Measurements from ENCODE around the gene CCDC86. TPM values are rescaled to one million over a fixed set of nuclear protein-coding genes. Genes with fewer than 3 reads are reported as not detected.

Gene CCDC86
- total and polyA plus RNA-seq, 2 of the 4 experiments (the other 2 are of a cell fraction) = 9.5 to 34.0 TPM

- H2BK120ac ChIP-seq (ENCODE audit: low read depth, low read length) = no peak overlapping the region
- no peak overlapping the region for H4K5ac ChIP-seq (ENCODE audit: low read depth, low read length)
- no peak overlapping the region for H3K56ac ChIP-seq (ENCODE audit: extremely low read depth, insufficient read depth, low read length)
- H3K4me2 ChIP-seq (ENCODE audit: low read depth, low read length) = no peak overlapping the region
- H3K9me1 ChIP-seq (ENCODE audit: insufficient read depth, low read length) = peaks cover 23% of the 10 kb centered on the region
- intact Hi-C loops (cut with micrococcal nuclease) = no loop called here
- CTCF ChIA-PET = no interaction called here
- no peak overlapping the region for H2BK20ac ChIP-seq (ENCODE audit: low read depth, low read length)
- H4K20me1 ChIP-seq (ENCODE audit: insufficient read depth, low read length) = no peaks in the 10 kb centered on the region
- no peak overlapping the region for H2BK15ac ChIP-seq (ENCODE audit: low read depth, low read length)
- H3K36me3 ChIP-seq (ENCODE audit: control insufficient read depth, insufficient read depth, low read length) = no peaks in the 10 kb centered on the region
- no peak overlapping the region for H2AFZ ChIP-seq (replicated peaks; ENCODE audit: low read length, poor library complexity)
- no peak overlapping the region for H3K4me3 ChIP-seq (ENCODE audit: insufficient read depth, low read depth, low read length)
- H3K27me3 ChIP-seq (ENCODE audit: control insufficient read depth, insufficient read depth, low read length) = peaks cover 5% of the 10 kb centered on the region
- no TSS peak for BruUV-seq (replicated peaks)
- in situ Hi-C loops (cut with MboI; ENCODE audit: low sequenced_read_pairs) = no loop called here
- H2AK5ac ChIP-seq (ENCODE audit: low read depth, low read length) = no peak overlapping the region
- H3K4me1 ChIP-seq (ENCODE audit: control insufficient read depth, insufficient read depth, low read length) = peaks cover 22% of the 10 kb centered on the region
- no peak overlapping the region for H4K91ac ChIP-seq (ENCODE audit: insufficient read depth, low read depth, low read length)
- POLR2A ChIA-PET (ENCODE audit: unreplicated experiment) = interaction anchor here (0.6 kb wide), 1 partner anchor 1629 kb away, joined by 3 read pairs; no protein-coding TSS in a partner anchor
- H3K23ac ChIP-seq (ENCODE audit: low read depth, low read length) = no peak overlapping the region
- no peaks in the 10 kb centered on the region for H3K9me3 ChIP-seq (ENCODE audit: control insufficient read depth, insufficient read depth, low read length)
- no peak overlapping the region for H2AK9ac ChIP-seq (replicated peaks; ENCODE audit: low read depth, low read length, poor library complexity)
- H3K4ac ChIP-seq (ENCODE audit: low read depth, low read length) = no peak overlapping the region
- no peak overlapping the region for H3K14ac ChIP-seq (replicated peaks; ENCODE audit: low read depth, low read length)
- no peak overlapping the region for H4K8ac ChIP-seq (ENCODE audit: low read depth in 2 of 2, low read length in 2 of 2)
- ATAC-seq (ENCODE audit: low read depth) (no peak), DNase-seq (no peak)
- 96% methylated on average over 4 of the region's 7 CpGs; no CpG with 5 or more reads in 1 of the 2 experiments for WGBS, 2 experiments (ENCODE audit: extremely low coverage in 2 of 2, insufficient read length in 1 of 2)
- H3K9ac ChIP-seq (ENCODE audit: low read depth, low read length) = no peak overlapping the region
- TF ChIP-seq CTCF (conservative IDR thresholded peaks at IDR 0.05; ENCODE audit: low read depth, low read length) = no peak
- TF ChIP-seq RAD21 (IDR thresholded peaks at IDR 0.05; ENCODE audit: low read length) = no peak
- no peak for TF ChIP-seq NFE2L2 (IDR thresholded peaks at IDR 0.05; ENCODE audit: low read depth, low read length)
- TF ChIP-seq ELK1 (IDR thresholded peaks at IDR 0.05; ENCODE audit: borderline replicate concordance, low read depth, low read length) = no peak
- TF ChIP-seq CEBPB (IDR thresholded peaks at IDR 0.05; ENCODE audit: low read depth, low read length) = no peak
- no peak for TF ChIP-seq BHLHE40 (IDR thresholded peaks at IDR 0.05; ENCODE audit: low read depth, low read length)
- no peak for TF ChIP-seq SMC3 (IDR thresholded peaks at IDR 0.05; ENCODE audit: low read depth, low read length)
- no peak for TF ChIP-seq MAZ (IDR thresholded peaks at IDR 0.05; ENCODE audit: borderline replicate concordance, low read depth, low read length)
- TF ChIP-seq USF2 (IDR thresholded peaks at IDR 0.05; ENCODE audit: low read depth, low read length) = no peak
- TF ChIP-seq RCOR1 (IDR thresholded peaks at IDR 0.05; ENCODE audit: insufficient replicate concordance, low read length) = no peak
- TF ChIP-seq RFX5 (IDR thresholded peaks at IDR 0.05; ENCODE audit: low read depth, low read length) = no peak
- TF ChIP-seq MXI1 (IDR thresholded peaks at IDR 0.05; ENCODE audit: borderline replicate concordance, low read depth, low read length) = no peak
- dilution Hi-C loops (cut with HindIII; ENCODE audit: low sequenced_read_pairs, unreplicated experiment) = no loop called here
- H3K79me1 ChIP-seq (ENCODE audit: low read depth in 1 of 2, low read length in 2 of 2) = 0 out of 4 replicates have a peak, but pooled peaks cover 0 to 3% of the 10 kb centered on the region in 2 experiments
- H2BK5ac ChIP-seq (ENCODE audit: low read depth, low read length, poor library complexity, severe bottlenecking) = no peak overlapping the region
- H3K27ac ChIP-seq (ENCODE audit: insufficient read depth, low read length) = no peak overlapping the region
- H3K18ac ChIP-seq (ENCODE audit: low read depth, low read length) = no peak overlapping the region
Measured at GRCh38 chr11:60869451-60869825, 27.5 kb downstream of the CCDC86 start.

Measured in IMR-90 (cell line).